Measurements from ENCODE around the gene TIGIT. TPM values are rescaled to one million over a fixed set of nuclear protein-coding genes. Genes with fewer than 3 reads are reported as not detected.

Gene TIGIT
- total and polyA plus RNA-seq, 5 donors from 2014 or later = 72.8 to 246 (median 235) TPM

DNA sequence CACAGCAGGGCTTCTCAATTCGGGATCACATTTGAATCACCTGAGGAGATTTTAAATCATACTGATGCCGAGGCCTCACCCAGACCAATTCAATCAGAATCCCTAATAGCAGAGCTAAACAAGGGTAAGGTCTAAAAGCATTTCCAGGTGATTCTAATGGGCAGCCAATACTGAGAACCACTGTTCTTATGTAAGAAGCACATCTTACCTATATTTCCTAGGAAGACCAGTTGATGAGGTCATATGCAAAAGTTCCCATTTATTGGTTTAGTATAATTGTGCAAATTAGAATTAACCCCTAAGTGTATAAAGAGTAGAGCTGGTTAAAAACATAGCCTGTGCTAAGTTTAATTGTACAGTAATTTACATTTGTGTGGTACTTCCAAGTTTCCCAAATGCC, 2.1 kb downstream of the TIGIT start:
- peak overlapping the region; percentile 96 for H3K27ac ChIP-seq (ENCODE audit: insufficient read depth, low read length, poor library complexity, severe bottlenecking)
- H3K27me3 Mint-ChIP-seq = no peaks in the 10 kb centered on the region
- peaks cover 40% of the 10 kb centered on the region for H3K36me3 Mint-ChIP-seq
- ATAC-seq (ENCODE audit: low read depth in 2 of 2) = no peak
- peaks cover 12% of the 10 kb centered on the region for H3K36me3 ChIP-seq (ENCODE audit: control insufficient read depth, insufficient read depth, low read length)
- peak overlapping the region; percentile 91 to 100 (median 98) for H3K27ac Mint-ChIP-seq
- peak overlapping the region; percentile 97 for H3K4me3 ChIP-seq (ENCODE audit: low read depth, low read length)
- no peaks in the 10 kb centered on the region for H3K9me3 ChIP-seq (ENCODE audit: control insufficient read depth in 2 of 2, low read length in 2 of 2)
- DNase-seq = peak in 1 of 3 donors; percentile 45
- H3K27me3 ChIP-seq (ENCODE audit: control insufficient read depth, insufficient read depth, low read length) = no peaks in the 10 kb centered on the region
- peaks cover 25 to 91% (median 49%) of the 10 kb centered on the region in 4 donors for H3K4me1 Mint-ChIP-seq
- no peaks in the 10 kb centered on the region for H3K9me3 Mint-ChIP-seq
- H3K4me3 Mint-ChIP-seq = peak overlapping the region; percentile 88 to 98 (median 90)
- peaks cover 88% of the 10 kb centered on the region for H3K4me1 ChIP-seq (ENCODE audit: control insufficient read depth, insufficient read depth, low read length, poor library complexity, severe bottlenecking)

DNA sequence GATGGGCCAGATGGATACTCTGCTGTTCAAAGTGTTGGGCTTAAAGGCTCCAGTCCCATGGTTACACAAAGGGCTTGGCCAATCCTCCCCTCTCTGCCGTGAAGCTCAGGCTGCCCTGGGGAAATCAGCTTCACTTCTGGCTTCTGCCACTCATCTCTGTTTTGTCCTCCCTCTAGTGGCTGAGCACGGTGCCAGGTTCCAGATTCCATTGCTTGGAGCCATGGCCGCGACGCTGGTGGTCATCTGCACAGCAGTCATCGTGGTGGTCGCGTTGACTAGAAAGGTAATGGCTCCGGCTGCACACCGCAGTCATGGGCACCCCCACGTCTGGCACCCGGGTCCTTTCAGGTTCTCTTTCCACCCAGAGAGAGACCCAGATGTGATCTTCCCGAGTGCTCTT, 5.6 kb downstream of the TIGIT start:
- H3K9me3 Mint-ChIP-seq = no peaks in the 10 kb centered on the region
- ATAC-seq (ENCODE audit: low read depth in 2 of 2) = peak; percentile 48 to 57
- H3K4me3 Mint-ChIP-seq = peak overlapping the region; percentile 81 to 92 (median 86)
- Histone ChIP-seq H3K9me3 (ENCODE audit: control insufficient read depth in 2 of 2, low read length in 2 of 2) (no peaks in the 10 kb centered on the region), H3K27ac (ENCODE audit: insufficient read depth, low read length, poor library complexity, severe bottlenecking) (peak overlapping the region; percentile 96), H3K36me3 (ENCODE audit: control insufficient read depth, insufficient read depth, low read length) (peaks cover 31% of the 10 kb centered on the region), H3K27me3 (ENCODE audit: control insufficient read depth, insufficient read depth, low read length) (no peaks in the 10 kb centered on the region), H3K4me1 (ENCODE audit: control insufficient read depth, insufficient read depth, low read length, poor library complexity, severe bottlenecking) (peaks cover 76% of the 10 kb centered on the region), H3K4me3 (ENCODE audit: low read depth, low read length) (peak overlapping the region; percentile 97)
- peaks cover 22 to 86% (median 53%) of the 10 kb centered on the region in 4 donors for H3K4me1 Mint-ChIP-seq
- peak overlapping the region; percentile 81 to 97 (median 91) for H3K27ac Mint-ChIP-seq
- DNase-seq = peak; percentile 39 to 76 (median 55)
- peaks cover 54% of the 10 kb centered on the region for H3K36me3 Mint-ChIP-seq
- H3K27me3 Mint-ChIP-seq = no peaks in the 10 kb centered on the region

DNA sequence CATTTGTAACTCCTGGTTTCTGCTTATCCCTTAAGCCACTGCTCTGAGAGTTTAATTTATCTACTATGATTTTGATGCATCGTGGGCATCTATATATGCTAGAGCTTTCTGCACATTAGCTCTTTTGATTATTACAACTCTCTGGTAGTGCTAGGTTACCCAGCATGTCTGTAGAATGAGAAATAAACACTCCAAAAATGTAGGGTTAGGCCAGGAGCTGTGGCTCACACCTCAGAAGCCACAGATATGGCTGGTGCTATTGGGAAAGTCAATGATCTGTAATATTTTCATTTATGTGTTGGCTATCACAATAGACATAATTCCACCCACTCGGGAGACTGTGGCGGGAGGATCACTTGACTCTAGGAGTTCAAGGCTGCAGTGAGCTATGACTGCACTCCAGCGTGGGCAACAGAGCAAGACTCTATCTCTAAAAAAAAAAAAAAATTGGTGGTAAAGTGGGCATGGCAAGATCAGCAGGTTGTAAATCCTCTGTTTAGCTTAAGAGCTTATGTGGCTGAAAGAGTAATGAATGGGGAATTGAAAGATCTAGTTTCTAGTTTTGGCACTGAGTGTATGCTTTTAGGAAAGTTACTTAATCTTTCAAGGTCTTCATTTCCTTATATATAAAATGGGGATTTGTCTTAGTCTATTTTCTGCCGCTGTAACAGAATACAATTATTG, 6.3 kb downstream of the TIGIT start:
- Mint-ChIP-seq H3K4me1 (peaks cover 27 to 86% (median 59%) of the 10 kb centered on the region in 4 donors), H3K4me3 (peak overlapping the region; percentile 81 to 92 (median 86)), H3K27ac (peak overlapping the region; percentile 81 to 97 (median 91))

DNA sequence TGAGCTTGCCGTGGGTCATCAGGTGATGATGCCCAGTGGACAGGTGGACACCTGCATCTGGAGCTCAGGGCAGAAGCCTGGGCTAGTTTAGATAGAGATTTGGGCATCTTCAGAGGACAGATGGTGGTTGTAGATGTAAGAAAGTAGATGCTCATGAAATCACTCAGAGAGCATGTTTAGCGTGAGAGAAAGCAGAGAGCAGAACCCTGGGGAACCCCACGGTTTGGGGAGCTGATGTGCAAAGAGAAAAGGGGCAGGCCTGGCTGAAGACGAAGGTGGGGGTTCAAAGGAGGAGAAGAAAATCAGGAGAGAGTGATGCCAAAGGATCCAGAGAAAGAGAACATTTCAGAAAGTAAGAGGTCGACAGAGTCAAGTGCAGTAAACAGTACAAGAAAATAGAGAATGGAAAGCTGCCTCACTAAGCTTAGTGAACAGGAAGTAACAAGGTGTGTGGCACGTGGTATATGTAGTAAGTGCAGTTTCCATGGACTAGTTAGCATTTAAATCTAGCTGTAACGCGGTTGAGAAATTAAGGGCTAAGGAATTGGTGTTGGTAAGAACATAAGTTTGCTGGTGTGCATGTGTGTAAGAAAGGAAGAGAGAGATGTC, 13.5 kb downstream of the TIGIT start:
- H3K27ac ChIP-seq (ENCODE audit: insufficient read depth, low read length, poor library complexity, severe bottlenecking) = peak overlapping the region; percentile 96
- H3K4me1 ChIP-seq (ENCODE audit: control insufficient read depth, insufficient read depth, low read length, poor library complexity, severe bottlenecking) = peaks cover 76% of the 10 kb centered on the region

More for the DNA sequence above, 6.3 kb downstream of the TIGIT start:
- Mint-ChIP-seq H3K9me3 (no peaks in the 10 kb centered on the region), H3K36me3 (peaks cover 56% of the 10 kb centered on the region), H3K27me3 (no peaks in the 10 kb centered on the region)
- peaks cover 31% of the 10 kb centered on the region for H3K36me3 ChIP-seq (ENCODE audit: control insufficient read depth, insufficient read depth, low read length)
- H3K27ac ChIP-seq (ENCODE audit: insufficient read depth, low read length, poor library complexity, severe bottlenecking) = peak overlapping the region; percentile 96
- no peaks in the 10 kb centered on the region for H3K27me3 ChIP-seq (ENCODE audit: control insufficient read depth, insufficient read depth, low read length)
- ATAC-seq (ENCODE audit: low read depth in 2 of 2) = no peak
- no peak for DNase-seq
- H3K4me1 ChIP-seq (ENCODE audit: control insufficient read depth, insufficient read depth, low read length, poor library complexity, severe bottlenecking) = peaks cover 76% of the 10 kb centered on the region
- peak overlapping the region; percentile 97 for H3K4me3 ChIP-seq (ENCODE audit: low read depth, low read length)
- no peaks in the 10 kb centered on the region for H3K9me3 ChIP-seq (ENCODE audit: control insufficient read depth in 2 of 2, low read length in 2 of 2)

DNA sequence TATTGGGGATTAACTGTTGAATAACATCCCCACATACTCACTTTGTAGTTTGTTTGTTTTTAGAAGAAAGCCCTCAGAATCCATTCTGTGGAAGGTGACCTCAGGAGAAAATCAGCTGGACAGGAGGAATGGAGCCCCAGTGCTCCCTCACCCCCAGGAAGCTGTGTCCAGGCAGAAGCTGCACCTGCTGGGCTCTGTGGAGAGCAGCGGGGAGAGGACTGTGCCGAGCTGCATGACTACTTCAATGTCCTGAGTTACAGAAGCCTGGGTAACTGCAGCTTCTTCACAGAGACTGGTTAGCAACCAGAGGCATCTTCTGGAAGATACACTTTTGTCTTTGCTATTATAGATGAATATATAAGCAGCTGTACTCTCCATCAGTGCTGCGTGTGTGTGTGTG, 14.0 kb downstream of the TIGIT start:
- H3K36me3 ChIP-seq (ENCODE audit: control insufficient read depth, insufficient read depth, low read length) = peaks cover 35% of the 10 kb centered on the region
- H3K4me1 Mint-ChIP-seq = peaks cover 30 to 89% (median 65%) of the 10 kb centered on the region in 4 donors
- peaks cover 72% of the 10 kb centered on the region for H3K4me1 ChIP-seq (ENCODE audit: control insufficient read depth, insufficient read depth, low read length, poor library complexity, severe bottlenecking)
- peak in 1 of 3 donors; percentile 46 for DNase-seq
- peak overlapping the region; percentile 78 for H3K4me3 ChIP-seq (ENCODE audit: low read depth, low read length)
- H3K9me3 ChIP-seq (ENCODE audit: control insufficient read depth in 2 of 2, low read length in 2 of 2) = no peaks in the 10 kb centered on the region
- peak overlapping the region; percentile 96 for H3K27ac ChIP-seq (ENCODE audit: insufficient read depth, low read length, poor library complexity, severe bottlenecking)
- no peaks in the 10 kb centered on the region for H3K27me3 ChIP-seq (ENCODE audit: control insufficient read depth, insufficient read depth, low read length)
- H3K9me3 Mint-ChIP-seq = peaks cover 0 to 1% (median 0%) of the 10 kb centered on the region in 7 donors
- H3K4me3 Mint-ChIP-seq = peak overlapping the region; percentile 65 to 80 (median 80)
- ATAC-seq (ENCODE audit: low read depth in 2 of 2) = no peak
- peak overlapping the region; percentile 96 to 99 (median 98) for H3K27ac Mint-ChIP-seq
- no peaks in the 10 kb centered on the region for H3K27me3 Mint-ChIP-seq
- peaks cover 51% of the 10 kb centered on the region for H3K36me3 Mint-ChIP-seq

More for the DNA sequence above, 13.5 kb downstream of the TIGIT start:
- Mint-ChIP-seq H3K4me3 (peak overlapping the region; percentile 65 to 80 (median 80)), H3K27me3 (no peaks in the 10 kb centered on the region), H3K36me3 (peaks cover 54% of the 10 kb centered on the region), H3K4me1 (peaks cover 30 to 91% (median 68%) of the 10 kb centered on the region in 4 donors), H3K27ac (peak overlapping the region; percentile 96 to 99 (median 98)), H3K9me3 (peaks cover 0 to 1% (median 0%) of the 10 kb centered on the region in 7 donors)
- DNase-seq (peak in 2 of 3 donors; percentile 64 to 81), ATAC-seq (ENCODE audit: low read depth in 2 of 2) (peak; percentile 73 to 76)
- Histone ChIP-seq H3K4me3 (ENCODE audit: low read depth, low read length) (peak overlapping the region; percentile 78), H3K9me3 (ENCODE audit: control insufficient read depth in 2 of 2, low read length in 2 of 2) (no peaks in the 10 kb centered on the region), H3K36me3 (ENCODE audit: control insufficient read depth, insufficient read depth, low read length) (peaks cover 36% of the 10 kb centered on the region), H3K27me3 (ENCODE audit: control insufficient read depth, insufficient read depth, low read length) (no peaks in the 10 kb centered on the region)

DNA sequence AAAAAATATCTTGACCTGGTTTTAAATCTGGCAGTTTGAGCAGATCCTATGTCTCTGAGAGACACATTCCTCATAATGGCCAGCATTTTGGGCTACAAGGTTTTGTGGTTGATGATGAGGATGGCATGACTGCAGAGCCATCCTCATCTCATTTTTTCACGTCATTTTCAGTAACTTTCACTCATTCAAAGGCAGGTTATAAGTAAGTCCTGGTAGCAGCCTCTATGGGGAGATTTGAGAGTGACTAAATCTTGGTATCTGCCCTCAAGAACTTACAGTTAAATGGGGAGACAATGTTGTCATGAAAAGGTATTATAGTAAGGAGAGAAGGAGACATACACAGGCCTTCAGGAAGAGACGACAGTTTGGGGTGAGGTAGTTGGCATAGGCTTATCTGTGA, 14.5 kb downstream of the TIGIT start:
- H3K4me1 Mint-ChIP-seq = peaks cover 31 to 92% (median 70%) of the 10 kb centered on the region in 4 donors
- ATAC-seq (ENCODE audit: low read depth in 2 of 2) = peak; percentile 2 to 9

DNA sequence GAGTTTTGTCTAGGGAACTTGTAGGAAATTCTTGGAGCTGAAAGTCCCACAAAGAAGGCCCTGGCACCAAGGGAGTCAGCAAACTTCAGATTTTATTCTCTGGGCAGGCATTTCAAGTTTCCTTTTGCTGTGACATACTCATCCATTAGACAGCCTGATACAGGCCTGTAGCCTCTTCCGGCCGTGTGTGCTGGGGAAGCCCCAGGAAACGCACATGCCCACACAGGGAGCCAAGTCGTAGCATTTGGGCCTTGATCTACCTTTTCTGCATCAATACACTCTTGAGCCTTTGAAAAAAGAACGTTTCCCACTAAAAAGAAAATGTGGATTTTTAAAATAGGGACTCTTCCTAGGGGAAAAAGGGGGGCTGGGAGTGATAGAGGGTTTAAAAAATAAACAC, 15.0 kb downstream of the TIGIT start:
- DNase-seq (peak; percentile 68 to 89 (median 78)), ATAC-seq (ENCODE audit: low read depth in 2 of 2) (peak; percentile 90 to 91)
- H3K27me3 Mint-ChIP-seq = no peaks in the 10 kb centered on the region
- Histone ChIP-seq H3K4me3 (ENCODE audit: low read depth, low read length) (peak overlapping the region; percentile 78), H3K9me3 (ENCODE audit: control insufficient read depth in 2 of 2, low read length in 2 of 2) (no peaks in the 10 kb centered on the region), H3K27ac (ENCODE audit: insufficient read depth, low read length, poor library complexity, severe bottlenecking) (peak overlapping the region; percentile 96), H3K36me3 (ENCODE audit: control insufficient read depth, insufficient read depth, low read length) (peaks cover 34% of the 10 kb centered on the region), H3K4me1 (ENCODE audit: control insufficient read depth, insufficient read depth, low read length, poor library complexity, severe bottlenecking) (peaks cover 82% of the 10 kb centered on the region), H3K27me3 (ENCODE audit: control insufficient read depth, insufficient read depth, low read length) (no peaks in the 10 kb centered on the region)
- H3K36me3 Mint-ChIP-seq = peaks cover 57% of the 10 kb centered on the region
- H3K4me3 Mint-ChIP-seq = peak overlapping the region; percentile 65 to 80 (median 80)
- peak overlapping the region; percentile 96 to 99 (median 98) for H3K27ac Mint-ChIP-seq
- H3K9me3 Mint-ChIP-seq = peaks cover 0 to 1% (median 0%) of the 10 kb centered on the region in 7 donors
- peaks cover 36 to 92% (median 71%) of the 10 kb centered on the region in 4 donors for H3K4me1 Mint-ChIP-seq

More for the DNA sequence above, 14.5 kb downstream of the TIGIT start:
- Mint-ChIP-seq H3K36me3 (peaks cover 56% of the 10 kb centered on the region), H3K9me3 (peaks cover 0 to 1% (median 0%) of the 10 kb centered on the region in 7 donors), H3K27ac (peak overlapping the region; percentile 96 to 99 (median 98)), H3K27me3 (no peaks in the 10 kb centered on the region), H3K4me3 (peak overlapping the region; percentile 65 to 80 (median 80))
- H3K27me3 ChIP-seq (ENCODE audit: control insufficient read depth, insufficient read depth, low read length) = no peaks in the 10 kb centered on the region
- peak overlapping the region; percentile 78 for H3K4me3 ChIP-seq (ENCODE audit: low read depth, low read length)
- peaks cover 35% of the 10 kb centered on the region for H3K36me3 ChIP-seq (ENCODE audit: control insufficient read depth, insufficient read depth, low read length)
- H3K9me3 ChIP-seq (ENCODE audit: control insufficient read depth in 2 of 2, low read length in 2 of 2) = no peaks in the 10 kb centered on the region
- H3K27ac ChIP-seq (ENCODE audit: insufficient read depth, low read length, poor library complexity, severe bottlenecking) = peak overlapping the region; percentile 96
- H3K4me1 ChIP-seq (ENCODE audit: control insufficient read depth, insufficient read depth, low read length, poor library complexity, severe bottlenecking) = peaks cover 77% of the 10 kb centered on the region
- DNase-seq = no peak

Measured in CD4-positive, CD25-positive, alpha-beta regulatory T cell (primary cell).